Measurements from ENCODE around the gene RNF40. TPM values are rescaled to one million over a fixed set of nuclear protein-coding genes. Genes with fewer than 3 reads are reported as not detected.

Gene RNF40
- total RNA-seq, 1 experiment from 2014 or later: 64.1 TPM

DNA sequence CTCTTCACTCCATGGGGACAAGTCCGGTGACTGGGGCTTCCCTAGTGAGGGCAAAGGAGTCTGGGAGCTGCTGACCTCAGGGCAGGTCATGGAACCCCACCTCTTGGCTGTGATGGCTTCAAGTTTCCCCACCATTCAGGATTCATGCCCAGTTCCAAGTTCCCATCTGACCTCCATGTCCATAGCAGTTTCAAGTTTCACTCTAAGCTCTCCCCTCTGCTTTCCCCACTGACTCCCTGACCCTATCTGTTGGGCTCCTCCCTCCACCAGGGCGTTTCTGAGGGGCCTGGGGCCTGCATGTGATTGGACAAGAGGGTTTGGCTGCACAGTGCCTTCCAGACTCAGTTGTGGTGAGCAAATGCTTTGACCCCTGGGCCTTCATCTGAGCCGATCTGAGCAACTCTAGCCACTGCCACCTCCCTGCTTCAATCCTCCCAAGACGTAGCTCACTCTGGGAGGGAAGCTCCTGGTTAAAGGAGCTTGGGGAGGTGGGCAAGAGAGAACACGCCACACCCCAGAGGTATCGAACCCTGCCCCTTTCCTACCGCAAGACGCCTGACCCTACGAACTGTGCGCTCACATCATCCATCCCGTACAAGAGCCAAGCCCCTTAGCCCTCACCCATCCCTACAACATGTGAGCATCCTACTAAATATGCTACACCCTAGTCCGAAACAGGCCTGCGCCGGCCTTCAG is 16.6 kb downstream of the RNF40 start:
- H3K4me3 ChIP-seq (ENCODE audit: low read length): no peak overlapping the region
- H3K36me3 ChIP-seq (ENCODE audit: low read depth, low read length): no peaks in the 10 kb centered on the region
- no peak overlapping the region for H2AFZ ChIP-seq (ENCODE audit: low read length)
- CTCF ChIA-PET: no interaction called here
- no peak overlapping the region for H3K9ac ChIP-seq (ENCODE audit: low read length)
- H3K9me3 ChIP-seq (ENCODE audit: low read length): no peaks in the 10 kb centered on the region
- no peaks in the 10 kb centered on the region for H3K9me2 ChIP-seq (replicated peaks; ENCODE audit: low read length)
- no peaks in the 10 kb centered on the region for H3F3A ChIP-seq (ENCODE audit: low read length, unreplicated experiment)
- TF ChIP-seq EZH2phosphoT487 (IDR thresholded peaks at IDR 0.05; ENCODE audit: borderline replicate concordance, low read length) (no peak), EZH2 (IDR thresholded peaks at IDR 0.05; ENCODE audit: low read length, unreplicated experiment) (no peak)
- TF ChIP-seq, protein P1, sequence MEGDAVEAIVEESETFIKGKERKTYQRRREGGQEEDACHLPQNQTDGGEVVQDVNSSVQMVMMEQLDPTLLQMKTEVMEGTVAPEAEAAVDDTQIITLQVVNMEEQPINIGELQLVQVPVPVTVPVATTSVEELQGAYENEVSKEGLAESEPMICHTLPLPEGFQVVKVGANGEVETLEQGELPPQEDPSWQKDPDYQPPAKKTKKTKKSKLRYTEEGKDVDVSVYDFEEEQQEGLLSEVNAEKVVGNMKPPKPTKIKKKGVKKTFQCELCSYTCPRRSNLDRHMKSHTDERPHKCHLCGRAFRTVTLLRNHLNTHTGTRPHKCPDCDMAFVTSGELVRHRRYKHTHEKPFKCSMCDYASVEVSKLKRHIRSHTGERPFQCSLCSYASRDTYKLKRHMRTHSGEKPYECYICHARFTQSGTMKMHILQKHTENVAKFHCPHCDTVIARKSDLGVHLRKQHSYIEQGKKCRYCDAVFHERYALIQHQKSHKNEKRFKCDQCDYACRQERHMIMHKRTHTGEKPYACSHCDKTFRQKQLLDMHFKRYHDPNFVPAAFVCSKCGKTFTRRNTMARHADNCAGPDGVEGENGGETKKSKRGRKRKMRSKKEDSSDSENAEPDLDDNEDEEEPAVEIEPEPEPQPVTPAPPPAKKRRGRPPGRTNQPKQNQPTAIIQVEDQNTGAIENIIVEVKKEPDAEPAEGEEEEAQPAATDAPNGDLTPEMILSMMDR (conservative IDR thresholded peaks at IDR 0.05; ENCODE audit: low read depth, low read length): no peak
- H3K79me2 ChIP-seq (ENCODE audit: low read length): no peaks in the 10 kb centered on the region
- H3K27me3 ChIP-seq (ENCODE audit: low read length): no peaks in the 10 kb centered on the region
- intact Hi-C loops (cut with micrococcal nuclease): no loop called here
- no peaks in the 10 kb centered on the region for H4K20me1 ChIP-seq (ENCODE audit: low read length)
- BruUV-seq (replicated peaks): no TSS peak
- DNase-seq (no peak), ATAC-seq (no peak)
- POLR2A ChIA-PET (ENCODE audit: unreplicated experiment): interaction anchor here (0.7 kb wide), 1 partner anchor 39 kb away, joined by 4 read pairs; no protein-coding TSS in a partner anchor
- H3K27ac ChIP-seq (ENCODE audit: low read length): no peak overlapping the region
- peaks cover 5% of the 10 kb centered on the region for H3K4me1 ChIP-seq (ENCODE audit: insufficient read depth, low read length)
- no peak overlapping the region for H3K4me2 ChIP-seq (ENCODE audit: low read length)

DNA sequence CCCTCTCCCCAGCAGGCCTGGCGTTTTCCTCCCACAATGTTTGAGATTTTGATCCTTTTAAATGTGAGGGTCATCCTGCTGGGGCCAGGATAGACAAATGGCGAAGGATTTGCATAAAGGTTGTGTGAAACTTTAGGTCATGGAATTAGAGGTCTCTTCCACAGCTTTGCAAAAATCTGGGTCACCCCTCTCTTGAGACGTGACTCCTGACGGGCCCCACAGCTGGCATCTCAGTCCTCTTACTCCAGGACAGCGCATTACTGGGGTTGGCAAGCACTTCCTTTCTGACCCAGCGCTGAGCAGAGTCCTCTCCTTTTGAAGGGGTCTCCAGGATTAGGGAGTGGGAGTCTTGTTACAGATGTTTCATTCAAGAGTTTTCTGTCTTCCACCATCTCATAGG is 17.5 kb downstream of the RNF40 start:
- Histone ChIP-seq H4K20me1 (ENCODE audit: low read length) (no peaks in the 10 kb centered on the region), H3K4me3 (ENCODE audit: low read length) (no peak overlapping the region), H3K9me2 (replicated peaks; ENCODE audit: low read length) (no peaks in the 10 kb centered on the region), H2AFZ (ENCODE audit: low read length) (no peak overlapping the region), H3K4me2 (ENCODE audit: low read length) (no peak overlapping the region), H3K9ac (ENCODE audit: low read length) (no peak overlapping the region), H3K27ac (ENCODE audit: low read length) (no peak overlapping the region), H3K27me3 (ENCODE audit: low read length) (no peaks in the 10 kb centered on the region), H3K9me3 (ENCODE audit: low read length) (no peaks in the 10 kb centered on the region), H3F3A (ENCODE audit: low read length, unreplicated experiment) (no peaks in the 10 kb centered on the region), H3K36me3 (ENCODE audit: low read depth, low read length) (no peaks in the 10 kb centered on the region), H3K79me2 (ENCODE audit: low read length) (no peaks in the 10 kb centered on the region), H3K4me1 (ENCODE audit: insufficient read depth, low read length) (peaks cover 5% of the 10 kb centered on the region)
- ATAC-seq (no peak), DNase-seq (no peak)
- intact Hi-C loops (cut with micrococcal nuclease): no loop called here
- ChIA-PET POLR2A (ENCODE audit: unreplicated experiment) (no interaction called here), CTCF (no interaction called here)
- no peak for TF ChIP-seq EZH2phosphoT487 (IDR thresholded peaks at IDR 0.05; ENCODE audit: borderline replicate concordance, low read length)
- BruUV-seq (replicated peaks): no TSS peak

DNA sequence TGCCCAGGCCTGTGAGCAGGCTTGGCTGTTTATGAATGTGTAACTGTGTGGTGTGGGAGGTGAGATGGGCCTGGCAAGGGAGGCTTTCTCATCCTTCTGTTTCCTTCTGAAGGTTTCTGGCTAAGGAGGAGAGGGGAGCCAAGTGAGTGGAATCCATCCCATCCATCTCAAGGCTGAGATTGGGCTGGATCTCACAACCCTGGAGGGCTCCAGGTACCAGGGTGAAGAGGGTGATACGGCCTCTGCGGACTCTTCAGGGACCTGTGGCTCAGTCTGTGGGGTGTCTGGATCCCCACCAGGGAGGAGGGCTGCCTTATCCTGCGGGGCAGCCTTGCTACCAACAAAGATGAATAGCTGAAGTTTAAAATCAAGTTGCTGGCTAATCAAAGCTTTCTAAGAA is 17.9 kb downstream of the RNF40 start:
- ATAC-seq: no peak

More for the DNA sequence above, 17.9 kb downstream of the RNF40 start:
- Histone ChIP-seq H3K9ac (ENCODE audit: low read length) (no peak overlapping the region), H3K36me3 (ENCODE audit: low read depth, low read length) (no peaks in the 10 kb centered on the region), H3K9me3 (ENCODE audit: low read length) (no peaks in the 10 kb centered on the region), H3K27me3 (ENCODE audit: low read length) (no peaks in the 10 kb centered on the region), H3K27ac (ENCODE audit: low read length) (no peak overlapping the region), H3F3A (ENCODE audit: low read length, unreplicated experiment) (no peaks in the 10 kb centered on the region), H3K4me3 (ENCODE audit: low read length) (no peak overlapping the region), H3K4me2 (ENCODE audit: low read length) (no peak overlapping the region), H2AFZ (ENCODE audit: low read length) (no peak overlapping the region), H3K9me2 (replicated peaks; ENCODE audit: low read length) (no peaks in the 10 kb centered on the region), H3K79me2 (ENCODE audit: low read length) (0 out of 2 replicates have a peak, but pooled peaks cover under 1% of the 10 kb centered on the region), H3K4me1 (ENCODE audit: insufficient read depth, low read length) (peaks cover 2% of the 10 kb centered on the region), H4K20me1 (ENCODE audit: low read length) (no peaks in the 10 kb centered on the region)
- CTCF ChIA-PET: no interaction called here
- no peak for DNase-seq
- POLR2A ChIA-PET (ENCODE audit: unreplicated experiment): no interaction called here
- no peak for TF ChIP-seq EZH2phosphoT487 (IDR thresholded peaks at IDR 0.05; ENCODE audit: borderline replicate concordance, low read length)
- TF ChIP-seq EZH2 (IDR thresholded peaks at IDR 0.05; ENCODE audit: low read length, unreplicated experiment): no peak
- TF ChIP-seq, protein P1 (conservative IDR thresholded peaks at IDR 0.05; ENCODE audit: low read depth, low read length): no peak
- intact Hi-C loops (cut with micrococcal nuclease): no loop called here
- no TSS peak for BruUV-seq (replicated peaks)
